HepG2 (cell line): ENCODE measurements around the gene SYNE3. TPM values are rescaled to one million over a fixed set of nuclear protein-coding genes. Genes with fewer than 3 reads are reported as not detected.

Experiments used
- ASH2L ChIP-seq: fragments of 300-600, 200-600 bp; sonication (generic); IDR thresholded peaks from 2 replicates; pipeline ENCODE4 v1.7.0; 2017; ENCODE audit warnings: low read depth, mild to moderate bottlenecking, moderate library complexity, mixed read lengths, low read length; ENCODE audit not compliant: insufficient read length
- IRF9 ChIP-seq: sonication (generic); formaldehyde crosslinking; IDR thresholded peaks from 2 replicates; pipeline ENCODE4 v1.8.0; 2022; ENCODE audit warnings: missing genetic modification reagents, mild to moderate bottlenecking, borderline replicate concordance
- SNAPC4 ChIP-seq: sonication (generic); formaldehyde crosslinking; IDR thresholded peaks from 2 replicates; pipeline ENCODE4 v1.4.0; 2020; ENCODE audit warnings: mild to moderate bottlenecking, missing genetic modification reagents
- polyA plus RNA-seq, 8 experiments: library from polyadenylated mRNA; depleted of rRNA in 3 of 8; stranded (reverse) in 7 of 8; unstranded in 1 of 8; fragments of >200 nt; fragmentation: Illumina TruSeq in 4 of 8; extraction: Trizol in 4 of 8; gene quantifications; 2 replicates each; pipeline versions ENCODE4 v1.2.1 to v1.2.3, GENCODE V29; 2011 to 2016; ENCODE audit warnings: low read depth in 4 of 8, missing spikeins in 1 of 8, mixed read lengths in 1 of 8; ENCODE audit not compliant: insufficient read depth in 1 of 8
- total RNA-seq, 5 experiments: library from RNA; depleted of rRNA; stranded (reverse); fragments of >200 nt; fragmentation: Illumina TruSeq; extraction: Trizol; gene quantifications; 2 replicates each; pipeline ENCODE4 v1.2.3, GENCODE V29; 2016; ENCODE audit warnings: low read depth in 1 of 5

SYNE3 gene
- total and polyA plus RNA-seq, 2 of the 13 experiments (the other 11 are each of a cell fraction or from before 2014, with no cell fraction given) = 7.8 to 8.0 TPM

- TF ChIP-seq ASH2L (peak; percentile 24), IRF9 (0 out of 2 replicates have a peak, but pooled peaks have one; percentile 34), SNAPC4 (CRISPR knock-in tag) (0 out of 2 replicates have a peak, but pooled peaks have one; percentile 66)
Observed at GRCh38 chr14:95535226-95536021, 19.0 kb upstream of the SYNE3 start (continued).
